NCI-H82 treated with DMSO at 0.1 percent for 48 hours (cell line): ENCODE data around the gene SLC35F6.

Experiments
- DNase-seq: peaks from one replicate; lab custom pipeline; 2025; ENCODE audit not compliant: unreplicated experiment; lab: John Stamatoyannopoulos, UW

SLC35F6 gene, protein sequence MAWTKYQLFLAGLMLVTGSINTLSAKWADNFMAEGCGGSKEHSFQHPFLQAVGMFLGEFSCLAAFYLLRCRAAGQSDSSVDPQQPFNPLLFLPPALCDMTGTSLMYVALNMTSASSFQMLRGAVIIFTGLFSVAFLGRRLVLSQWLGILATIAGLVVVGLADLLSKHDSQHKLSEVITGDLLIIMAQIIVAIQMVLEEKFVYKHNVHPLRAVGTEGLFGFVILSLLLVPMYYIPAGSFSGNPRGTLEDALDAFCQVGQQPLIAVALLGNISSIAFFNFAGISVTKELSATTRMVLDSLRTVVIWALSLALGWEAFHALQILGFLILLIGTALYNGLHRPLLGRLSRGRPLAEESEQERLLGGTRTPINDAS

DNA sequence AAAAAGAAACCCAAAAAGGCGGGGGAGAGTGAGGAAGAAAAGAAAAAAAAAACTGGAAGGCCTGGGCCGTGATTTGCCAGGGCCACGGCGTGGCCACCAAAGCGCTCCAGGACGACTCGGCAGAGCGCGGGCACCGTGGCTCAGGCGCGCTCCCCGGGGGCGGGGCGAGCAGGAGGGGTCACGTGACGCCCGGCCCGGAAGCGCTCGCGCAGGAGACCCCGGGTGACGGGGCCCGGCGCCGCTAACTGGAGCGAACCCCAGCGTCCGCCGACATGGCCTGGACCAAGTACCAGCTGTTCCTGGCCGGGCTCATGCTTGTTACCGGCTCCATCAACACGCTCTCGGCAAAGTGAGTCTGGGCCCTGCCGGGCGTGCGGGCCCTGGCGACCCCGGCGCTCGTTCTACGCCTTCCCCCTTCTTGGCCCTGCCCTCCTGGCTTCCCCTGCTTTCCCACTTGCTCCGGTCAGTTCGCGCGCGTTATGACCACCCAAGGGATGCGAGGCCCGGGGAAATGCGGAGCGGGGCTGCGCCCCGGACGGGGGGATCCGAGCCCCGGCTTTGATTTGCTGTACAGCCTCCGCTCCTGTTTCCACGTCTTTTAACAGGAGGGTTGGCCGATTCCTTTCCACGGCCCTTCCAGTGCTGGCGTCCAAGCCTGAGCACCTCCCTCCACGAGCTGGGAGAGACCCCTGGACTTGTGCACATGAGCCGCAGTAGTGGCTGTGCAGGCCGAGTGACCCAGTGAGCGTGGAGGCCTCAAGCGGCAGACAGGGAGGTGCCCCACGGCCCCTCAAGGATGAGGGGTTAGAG, at the start of gene SLC35F6:
Gene SLC35F6, plus strand, starts transcription at position 207 of the 810 bp plus-strand sequence. Its CDS starts 66 bp downstream, at position 273.
- DNase-seq: no peak

GRCh38 chr2:26715528-26716270, 48.4 kb upstream of the SLC35F6 start:
- DNase-seq: no peak

DNA sequence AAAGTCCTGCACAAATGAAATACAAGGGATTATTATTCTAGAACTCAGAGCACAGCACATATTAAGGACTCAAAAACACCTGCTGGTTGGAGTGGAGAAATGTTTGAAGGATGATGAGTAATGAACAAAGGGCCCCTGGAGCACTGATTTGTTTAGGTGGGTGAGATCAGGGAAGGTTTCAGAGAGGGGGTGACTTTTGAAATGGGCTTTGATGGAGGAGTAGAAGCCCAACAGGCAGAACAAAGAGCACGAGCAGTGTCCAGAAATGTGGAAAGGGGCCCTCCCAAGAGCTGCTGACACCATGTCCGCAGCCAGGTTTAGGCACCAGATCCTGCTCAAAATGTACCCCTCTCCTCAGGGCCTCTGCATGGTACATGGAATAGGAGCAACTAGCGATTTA, 47.7 kb upstream of the SLC35F6 start:
- DNase-seq: no peak

- no peak for DNase-seq
Measured at GRCh38 chr2:26716769-26717168, 47.3 kb upstream of the SLC35F6 start.

DNA sequence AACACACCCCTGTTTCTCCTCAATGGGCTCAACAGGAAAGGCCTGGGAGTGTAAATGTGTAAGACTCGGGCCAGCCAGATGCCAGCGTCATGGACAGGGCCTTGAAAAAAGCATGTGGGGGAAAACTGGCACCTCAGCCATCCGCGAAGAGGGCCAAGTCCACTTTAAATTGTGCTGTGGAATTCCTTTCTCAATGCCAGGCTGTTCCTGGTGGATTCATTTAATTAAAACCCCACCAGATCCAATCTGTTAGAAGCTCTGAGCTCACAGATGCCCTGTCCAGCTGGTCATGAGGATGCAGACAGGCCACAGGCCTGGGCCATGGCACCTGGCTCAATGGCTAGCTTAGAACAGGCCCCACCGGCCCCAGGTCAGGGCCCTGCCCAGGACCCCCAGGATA, 46.7 kb upstream of the SLC35F6 start:
- no peak for DNase-seq

DNA sequence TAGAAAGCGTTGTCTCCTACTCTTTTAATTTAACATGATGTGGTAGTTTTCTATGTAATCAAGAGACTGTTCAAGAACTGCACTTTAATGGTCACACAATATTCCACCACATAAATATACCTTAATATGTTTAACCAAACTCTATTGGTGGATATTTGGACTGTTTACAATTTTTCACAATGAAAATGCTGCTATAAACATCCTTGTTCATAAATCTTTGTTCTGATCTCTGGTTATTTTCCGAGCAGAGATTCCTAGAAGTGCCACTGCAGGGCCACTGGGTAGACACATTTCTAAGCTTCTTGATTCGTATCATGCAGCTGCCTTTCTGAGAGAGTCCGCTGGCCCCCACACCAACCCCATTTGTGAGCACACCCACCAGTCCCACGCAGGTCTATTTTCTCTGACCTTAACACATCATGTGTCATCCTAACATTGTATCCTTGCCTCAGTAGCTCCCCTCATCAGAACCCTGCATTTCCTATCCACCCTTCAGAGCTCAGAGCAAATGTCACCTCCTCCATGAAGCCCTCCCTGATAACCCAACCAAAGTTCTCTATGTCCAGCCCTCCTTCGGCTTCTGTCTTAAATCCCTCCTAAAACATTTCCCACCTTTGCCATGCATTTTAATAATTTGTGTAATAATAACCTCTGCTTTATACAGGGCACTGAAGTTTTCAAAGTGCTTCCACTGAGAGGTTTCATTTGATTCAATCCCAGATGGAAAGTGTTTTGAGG, 45.0 kb upstream of the SLC35F6 start:
- no peak for DNase-seq

GRCh38 chr2:26720322-26721114, 43.6 kb upstream of the SLC35F6 start:
- no peak for DNase-seq

GRCh38 chr2:26721115-26722032, 42.7 kb upstream of the SLC35F6 start:
- no peak for DNase-seq

GRCh38 chr2:26722328-26722727, 41.8 kb upstream of the SLC35F6 start:
- DNase-seq: no peak

- no peak for DNase-seq
Measured at GRCh38 chr2:26722911-26723310, 41.2 kb upstream of the SLC35F6 start.

- DNase-seq: no peak
Measured at GRCh38 chr2:26723475-26723874, 40.6 kb upstream of the SLC35F6 start.

GRCh38 chr2:26723991-26724750, 39.9 kb upstream of the SLC35F6 start:
- no peak for DNase-seq

GRCh38 chr2:26724784-26725520, 39.1 kb upstream of the SLC35F6 start:
- DNase-seq: no peak

DNA sequence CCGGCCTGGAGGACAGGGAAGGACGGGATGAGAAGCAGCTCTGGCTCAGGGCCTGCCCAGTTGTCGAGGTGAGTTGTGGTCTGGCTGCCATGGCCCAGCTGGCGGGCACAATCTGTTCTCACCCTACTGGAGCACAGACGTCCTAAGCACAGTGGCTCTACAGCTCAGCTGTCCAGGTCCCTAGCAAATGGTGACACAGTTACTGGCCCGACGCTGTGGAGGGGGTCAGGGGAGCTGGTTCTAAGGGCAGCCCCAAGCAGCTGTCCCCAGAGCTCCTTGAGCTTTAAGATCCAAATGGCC, 38.6 kb upstream of the SLC35F6 start:
- no peak for DNase-seq

- DNase-seq: no peak
Measured at GRCh38 chr2:26726228-26726627, 37.9 kb upstream of the SLC35F6 start.

DNA sequence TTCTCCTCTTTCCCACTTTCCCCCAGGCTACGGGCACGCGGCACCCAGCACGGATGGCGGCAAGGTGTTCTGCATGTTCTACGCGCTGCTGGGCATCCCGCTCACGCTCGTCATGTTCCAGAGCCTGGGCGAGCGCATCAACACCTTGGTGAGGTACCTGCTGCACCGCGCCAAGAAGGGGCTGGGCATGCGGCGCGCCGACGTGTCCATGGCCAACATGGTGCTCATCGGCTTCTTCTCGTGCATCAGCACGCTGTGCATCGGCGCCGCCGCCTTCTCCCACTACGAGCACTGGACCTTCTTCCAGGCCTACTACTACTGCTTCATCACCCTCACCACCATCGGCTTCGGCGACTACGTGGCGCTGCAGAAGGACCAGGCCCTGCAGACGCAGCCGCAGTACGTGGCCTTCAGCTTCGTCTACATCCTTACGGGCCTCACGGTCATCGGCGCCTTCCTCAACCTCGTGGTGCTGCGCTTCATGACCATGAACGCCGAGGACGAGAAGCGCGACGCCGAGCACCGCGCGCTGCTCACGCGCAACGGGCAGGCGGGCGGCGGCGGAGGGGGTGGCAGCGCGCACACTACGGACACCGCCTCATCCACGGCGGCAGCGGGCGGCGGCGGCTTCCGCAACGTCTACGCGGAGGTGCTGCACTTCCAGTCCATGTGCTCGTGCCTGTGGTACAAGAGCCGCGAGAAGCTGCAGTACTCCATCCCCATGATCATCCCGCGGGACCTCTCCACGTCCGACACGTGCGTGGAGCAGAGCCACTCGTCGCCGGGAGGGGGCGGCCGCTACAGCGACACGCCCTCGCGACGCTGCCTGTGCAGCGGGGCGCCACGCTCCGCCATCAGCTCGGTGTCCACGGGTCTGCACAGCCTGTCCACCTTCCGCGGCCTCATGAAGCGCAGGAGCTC, 36.2 kb upstream of the SLC35F6 start:
- DNase-seq: no peak

DNA sequence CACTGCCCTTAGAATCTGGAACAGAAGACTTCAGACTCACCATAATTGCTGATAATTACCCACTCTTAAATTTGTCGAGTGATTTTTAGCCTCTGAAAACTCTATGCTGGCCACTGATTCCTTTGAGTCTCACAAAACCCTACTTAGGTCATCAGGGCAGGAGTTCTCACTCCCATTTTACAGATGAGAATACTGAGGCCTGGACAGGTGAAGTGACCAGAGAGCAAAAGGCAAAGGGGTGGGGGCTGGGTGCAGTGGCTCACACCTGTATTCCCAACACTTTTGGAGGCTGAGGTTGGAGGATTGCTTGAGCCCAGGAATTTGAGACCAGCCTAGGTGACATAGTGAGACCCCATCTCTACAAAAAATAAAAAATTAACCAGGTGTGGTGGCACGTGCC, 34.8 kb upstream of the SLC35F6 start:
- no peak for DNase-seq
